ENCODE data around the gene RIC3.

Gene RIC3

DNA sequence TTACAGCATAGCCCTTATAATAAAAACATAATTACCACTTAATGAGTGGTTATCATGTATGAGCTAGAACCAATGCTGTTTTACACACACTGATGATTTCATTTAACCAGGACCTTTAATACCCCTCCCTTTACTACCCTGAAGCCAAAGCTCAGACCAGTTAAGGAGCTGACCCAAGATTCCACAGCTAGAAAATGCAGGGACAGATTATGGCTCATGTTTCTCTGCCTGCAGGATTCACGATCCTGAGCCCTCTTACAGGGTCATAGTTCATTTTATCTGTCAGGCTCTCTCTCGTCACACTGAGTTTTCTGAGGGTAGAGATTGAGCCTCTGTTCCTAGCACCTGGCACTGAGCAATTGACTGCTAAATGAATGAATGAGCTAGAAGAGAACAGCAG is 60.4 kb downstream of the RIC3 start:
- Histone ChIP-seq H3K36me3 (replicated peaks; ENCODE audit: insufficient read depth, low read length) (no peaks in the 10 kb centered on the region), H4K20me1 (ENCODE audit: insufficient read depth, low read length) (no peaks in the 10 kb centered on the region), H3K9me3 (replicated peaks; ENCODE audit: insufficient read depth, low read length) (no peaks in the 10 kb centered on the region), H3K4me3 (ENCODE audit: low read length) (no peak overlapping the region), H2AFZ (ENCODE audit: low read length) (no peak overlapping the region), H3K79me2 (ENCODE audit: low read length) (no peaks in the 10 kb centered on the region), H3K27me3 (replicated peaks; ENCODE audit: insufficient read depth, low read length) (no peaks in the 10 kb centered on the region), H3K27ac (ENCODE audit: low read length) (no peak overlapping the region), H3K4me1 (ENCODE audit: low read length) (no peaks in the 10 kb centered on the region), H3F3A (ENCODE audit: insufficient read depth, low read length) (no peaks in the 10 kb centered on the region), H3K4me2 (ENCODE audit: low read depth, low read length) (no peak overlapping the region), H3K9ac (ENCODE audit: low read length) (no peak overlapping the region), H3K9me2 (replicated peaks; ENCODE audit: insufficient read depth, low read length) (no peaks in the 10 kb centered on the region)
- TF ChIP-seq CTCF (IDR thresholded peaks at IDR 0.05; ENCODE audit: low read length) (no peak), EZH2phosphoT487 (IDR thresholded peaks at IDR 0.05; ENCODE audit: low read length) (no peak), EZH2 (optimal IDR thresholded peaks at IDR 0.05; ENCODE audit: low read depth, low read length) (no peak)
- no peak for DNase-seq

DNA sequence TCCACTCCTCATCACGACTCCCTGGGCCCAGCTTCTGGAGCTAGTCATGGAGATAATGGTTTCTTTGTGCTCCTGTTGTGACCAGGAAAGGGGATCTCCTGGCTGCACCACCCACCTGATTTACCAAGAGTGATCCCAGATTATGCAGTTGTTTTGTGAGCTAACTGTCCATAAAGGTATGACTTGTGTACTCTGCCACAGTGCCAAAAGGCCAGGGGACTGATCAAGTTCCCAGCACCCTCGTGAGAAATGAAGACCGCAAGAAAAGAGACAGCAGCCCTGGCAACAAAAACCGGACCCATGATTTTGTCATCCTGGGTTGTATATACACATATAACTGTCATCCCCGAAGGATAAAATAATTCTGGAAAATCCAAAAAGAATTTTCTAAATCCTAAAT is 61.2 kb downstream of the RIC3 start:
- no peak for DNase-seq
- no peak overlapping the region for H3K4me3 ChIP-seq (ENCODE audit: low read length)
- H3K27me3 ChIP-seq (replicated peaks; ENCODE audit: insufficient read depth, low read length), result no peaks in the 10 kb centered on the region
- H3K36me3 ChIP-seq (replicated peaks; ENCODE audit: insufficient read depth, low read length), result no peaks in the 10 kb centered on the region
- no peaks in the 10 kb centered on the region for H4K20me1 ChIP-seq (ENCODE audit: insufficient read depth, low read length)
- no peak overlapping the region for H2AFZ ChIP-seq (ENCODE audit: low read length)
- H3K4me1 ChIP-seq (ENCODE audit: low read length), result no peaks in the 10 kb centered on the region
- H3F3A ChIP-seq (ENCODE audit: insufficient read depth, low read length), result no peaks in the 10 kb centered on the region
- no peak overlapping the region for H3K9ac ChIP-seq (ENCODE audit: low read length)
- TF ChIP-seq CTCF (IDR thresholded peaks at IDR 0.05; ENCODE audit: low read length) (no peak), EZH2 (optimal IDR thresholded peaks at IDR 0.05; ENCODE audit: low read depth, low read length) (no peak), EZH2phosphoT487 (IDR thresholded peaks at IDR 0.05; ENCODE audit: low read length) (no peak)
- no peak overlapping the region for H3K27ac ChIP-seq (ENCODE audit: low read length)
- no peaks in the 10 kb centered on the region for H3K9me3 ChIP-seq (replicated peaks; ENCODE audit: insufficient read depth, low read length)
- no peaks in the 10 kb centered on the region for H3K9me2 ChIP-seq (replicated peaks; ENCODE audit: insufficient read depth, low read length)
- H3K79me2 ChIP-seq (ENCODE audit: low read length), result no peaks in the 10 kb centered on the region
- no peak overlapping the region for H3K4me2 ChIP-seq (ENCODE audit: low read depth, low read length)

- no peak overlapping the region for H3K4me3 ChIP-seq (ENCODE audit: low read length)
- no peak for DNase-seq
- no peak overlapping the region for H3K4me2 ChIP-seq (ENCODE audit: low read depth, low read length)
- no peaks in the 10 kb centered on the region for H3F3A ChIP-seq (ENCODE audit: insufficient read depth, low read length)
- H3K9me2 ChIP-seq (replicated peaks; ENCODE audit: insufficient read depth, low read length), result no peaks in the 10 kb centered on the region
- no peaks in the 10 kb centered on the region for H3K4me1 ChIP-seq (ENCODE audit: low read length)
- H3K36me3 ChIP-seq (replicated peaks; ENCODE audit: insufficient read depth, low read length), result no peaks in the 10 kb centered on the region
- H3K9ac ChIP-seq (ENCODE audit: low read length), result no peak overlapping the region
- H3K27me3 ChIP-seq (replicated peaks; ENCODE audit: insufficient read depth, low read length), result no peaks in the 10 kb centered on the region
- H3K9me3 ChIP-seq (replicated peaks; ENCODE audit: insufficient read depth, low read length), result no peaks in the 10 kb centered on the region
- H2AFZ ChIP-seq (ENCODE audit: low read length), result no peak overlapping the region
- no peaks in the 10 kb centered on the region for H4K20me1 ChIP-seq (ENCODE audit: insufficient read depth, low read length)
- TF ChIP-seq CTCF (IDR thresholded peaks at IDR 0.05; ENCODE audit: low read length) (no peak), EZH2phosphoT487 (IDR thresholded peaks at IDR 0.05; ENCODE audit: low read length) (no peak)
- H3K27ac ChIP-seq (ENCODE audit: low read length), result no peak overlapping the region
- no peaks in the 10 kb centered on the region for H3K79me2 ChIP-seq (ENCODE audit: low read length)
These were observed 62.1 kb downstream of the RIC3 start for GRCh38 chr11:8106679-8107078.

All from MM.1S (cell line).